Omental fat pad (tissue), 4 donors: Measurements from ENCODE around the gene PAK5. TPM values are rescaled to one million over a fixed set of nuclear protein-coding genes. Genes with fewer than 3 reads are reported as not detected.

Source experiments
- ATAC-seq: fragments of 150-250 bp; one replicate; pipeline ENCODE4 v1.9.1; 2016; ENCODE audit warnings: mild to moderate bottlenecking, moderate library complexity; ENCODE audit not compliant: low FRiP score
- DNase-seq: peaks from one replicate; pipeline ENCODE4 v3.0.0-alpha.2; 2019; ENCODE audit warnings: low spot score
- total RNA-seq, 4 donors: library from RNA; depleted of rRNA; stranded (reverse); fragments of >200 nt; gene quantifications; one replicate each; pipeline ENCODE4 v1.1.0, GENCODE V29; 2016
- TF ChIP-seq, protein P1 (sequence below), 3 donors: fragments of 450-650 bp; IDR thresholded peaks; one replicate each; pipeline ENCODE4 v1.5.1; 2016 to 2017; ENCODE audit warnings: antibody characterized with exemption in 3 of 3, mild to moderate bottlenecking in 3 of 3, moderate library complexity in 2 of 3

PAK5 gene
- total RNA-seq, 4 donors from 2014 or later: not detected

DNA sequence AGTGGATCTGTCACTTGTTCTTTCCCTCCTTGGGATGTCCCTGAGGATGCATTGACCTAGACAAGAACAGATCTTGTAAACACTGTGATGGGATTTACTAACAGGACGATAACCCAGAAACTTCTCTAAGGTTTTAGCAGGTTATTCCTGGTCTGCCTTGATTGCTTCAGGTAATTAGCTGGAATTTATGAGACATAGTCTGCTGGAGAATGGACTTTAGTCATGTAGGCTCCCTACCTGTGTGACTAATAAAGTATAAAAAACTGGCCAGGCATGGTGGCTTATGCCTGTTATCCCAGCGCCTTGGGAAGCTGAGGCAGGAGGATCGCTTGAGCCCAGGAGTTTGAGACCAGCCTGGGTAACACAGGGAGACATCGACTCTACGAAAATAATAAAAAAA lies 96.1 kb downstream of the PAK5 start:
- DNase-seq (no peak), ATAC-seq (no peak)
- TF ChIP-seq, protein P1, sequence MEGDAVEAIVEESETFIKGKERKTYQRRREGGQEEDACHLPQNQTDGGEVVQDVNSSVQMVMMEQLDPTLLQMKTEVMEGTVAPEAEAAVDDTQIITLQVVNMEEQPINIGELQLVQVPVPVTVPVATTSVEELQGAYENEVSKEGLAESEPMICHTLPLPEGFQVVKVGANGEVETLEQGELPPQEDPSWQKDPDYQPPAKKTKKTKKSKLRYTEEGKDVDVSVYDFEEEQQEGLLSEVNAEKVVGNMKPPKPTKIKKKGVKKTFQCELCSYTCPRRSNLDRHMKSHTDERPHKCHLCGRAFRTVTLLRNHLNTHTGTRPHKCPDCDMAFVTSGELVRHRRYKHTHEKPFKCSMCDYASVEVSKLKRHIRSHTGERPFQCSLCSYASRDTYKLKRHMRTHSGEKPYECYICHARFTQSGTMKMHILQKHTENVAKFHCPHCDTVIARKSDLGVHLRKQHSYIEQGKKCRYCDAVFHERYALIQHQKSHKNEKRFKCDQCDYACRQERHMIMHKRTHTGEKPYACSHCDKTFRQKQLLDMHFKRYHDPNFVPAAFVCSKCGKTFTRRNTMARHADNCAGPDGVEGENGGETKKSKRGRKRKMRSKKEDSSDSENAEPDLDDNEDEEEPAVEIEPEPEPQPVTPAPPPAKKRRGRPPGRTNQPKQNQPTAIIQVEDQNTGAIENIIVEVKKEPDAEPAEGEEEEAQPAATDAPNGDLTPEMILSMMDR (IDR thresholded peaks at IDR 0.05): no peak

DNA sequence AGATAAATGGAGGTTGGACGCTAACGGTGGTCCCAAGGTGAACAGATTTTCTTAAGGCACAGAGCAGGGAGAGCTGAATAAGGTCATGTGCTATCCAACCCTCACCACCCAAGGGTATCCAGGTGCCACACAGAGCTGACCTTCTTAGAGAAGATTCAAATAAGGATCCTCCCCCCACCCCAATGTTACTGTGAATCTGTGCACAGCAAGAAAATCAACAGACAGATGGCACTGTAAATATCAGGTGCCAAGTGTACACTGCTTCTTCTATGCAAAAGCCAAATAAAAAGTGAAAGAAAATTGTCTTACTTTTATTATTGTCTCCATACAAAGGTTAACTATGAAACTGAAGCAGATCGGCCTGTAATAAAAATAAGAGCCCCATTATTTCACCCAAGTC lies 96.9 kb downstream of the PAK5 start:
- TF ChIP-seq, protein P1 (IDR thresholded peaks at IDR 0.05): no peak
- ATAC-seq (no peak), DNase-seq (no peak)

- no peak for ATAC-seq
- TF ChIP-seq, protein P1 (IDR thresholded peaks at IDR 0.05): no peak
- no peak for DNase-seq
Observed at GRCh38 chr20:9740486-9740885, 98.4 kb downstream of the PAK5 start.

DNA sequence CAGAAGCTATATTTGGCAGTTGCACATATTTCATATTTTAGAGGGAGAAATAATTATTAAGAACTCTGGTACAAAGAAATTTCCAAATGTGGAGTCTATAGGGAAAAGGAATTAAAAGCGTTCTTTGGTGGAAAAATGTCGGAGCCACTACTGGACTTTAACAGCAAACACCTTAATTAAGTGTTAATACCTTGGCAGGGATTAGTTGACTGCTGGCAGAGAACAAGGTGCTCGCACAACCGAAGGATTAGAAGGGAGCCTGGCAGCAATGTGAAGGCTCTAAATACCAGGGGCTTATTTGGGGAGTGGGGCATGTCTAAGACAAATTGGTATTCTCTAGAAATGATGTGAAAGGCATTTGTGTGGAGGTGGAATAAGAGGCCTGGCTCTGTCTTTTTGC lies 98.9 kb downstream of the PAK5 start:
- TF ChIP-seq, protein P1 (IDR thresholded peaks at IDR 0.05): no peak
- DNase-seq (no peak), ATAC-seq (no peak)

DNA sequence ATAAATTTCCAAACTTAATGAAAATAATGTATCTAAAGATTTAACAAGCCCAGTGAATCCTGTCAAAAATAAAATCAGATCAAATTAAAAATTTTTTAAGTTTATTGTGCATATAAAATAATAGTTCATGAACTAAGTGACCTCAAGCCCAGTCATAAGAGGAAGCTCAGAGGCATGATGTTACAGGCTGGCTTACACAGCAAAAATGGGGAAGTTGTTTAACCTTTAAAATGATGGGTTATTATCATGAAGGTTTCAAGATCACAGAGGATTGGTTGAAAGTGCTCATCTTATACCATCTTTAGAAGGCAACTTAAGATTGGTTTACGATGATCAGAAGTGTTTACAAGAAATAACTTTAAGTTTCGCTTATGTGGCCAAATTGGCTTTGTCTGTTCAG lies 102.5 kb downstream of the PAK5 start:
- no peak for ATAC-seq
- no peak for DNase-seq
- TF ChIP-seq, protein P1 (IDR thresholded peaks at IDR 0.05): no peak

DNA sequence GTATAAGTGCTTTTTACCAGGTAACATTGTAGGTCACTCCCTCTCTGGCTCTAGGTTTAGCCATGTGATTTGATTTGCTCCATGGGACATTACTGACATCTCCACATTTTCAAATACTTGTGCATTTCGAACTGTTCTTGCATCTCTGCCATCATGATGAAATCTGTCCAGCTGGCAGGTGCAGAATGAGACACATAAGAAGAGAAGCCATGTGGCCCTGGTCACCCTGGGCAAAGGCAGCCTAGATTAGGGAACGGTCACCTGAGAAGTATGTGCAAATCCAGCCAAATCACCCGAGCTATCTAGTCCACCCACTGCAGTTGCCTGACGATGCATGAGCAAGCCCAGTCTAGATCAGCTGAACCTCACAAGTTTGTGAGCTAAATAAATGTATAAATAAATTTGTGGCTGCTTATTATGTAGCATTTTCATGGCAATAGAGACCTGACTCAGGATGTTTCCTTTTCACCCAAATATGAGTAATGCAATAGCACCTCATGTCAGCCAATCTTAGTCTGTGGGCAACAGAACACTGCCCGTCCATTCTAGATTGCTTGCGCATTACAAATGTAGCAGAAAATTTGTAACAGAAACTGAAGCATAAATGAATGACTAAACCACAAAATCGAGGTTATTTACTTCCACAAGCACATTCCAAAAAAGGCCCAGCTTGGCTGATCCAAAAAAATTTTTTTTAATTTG lies 115.2 kb downstream of the PAK5 start:
- no peak for DNase-seq
- TF ChIP-seq, protein P1 (IDR thresholded peaks at IDR 0.05): no peak
- no peak for ATAC-seq

DNA sequence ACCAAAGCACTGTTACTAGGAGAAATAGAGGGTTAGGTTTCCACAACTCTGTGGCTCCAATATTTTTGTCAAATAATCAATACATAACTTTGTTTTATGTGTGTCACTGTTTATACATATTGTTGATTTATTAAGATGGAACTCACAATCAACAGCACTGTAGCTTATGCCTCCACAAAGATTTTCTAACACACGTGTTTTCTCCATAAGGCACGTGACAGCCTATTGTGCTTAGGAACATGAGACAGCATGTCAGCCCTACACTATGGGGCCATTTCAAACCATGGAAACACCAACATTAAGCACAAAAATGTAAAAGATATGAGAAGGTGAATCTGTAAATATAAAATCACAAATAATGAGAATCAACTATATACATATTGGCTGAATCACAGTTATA lies 127.0 kb downstream of the PAK5 start:
- ATAC-seq (no peak), DNase-seq (no peak)
- TF ChIP-seq, protein P1 (IDR thresholded peaks at IDR 0.05): no peak
